Raji (cell line): ENCODE results near the gene RYR2.

ENCODE experiments used
- POLR2A ChIP-seq: IDR thresholded peaks from 2 replicates; pipeline ENCODE4 v1.6.1; 2011; ENCODE audit warnings: low read depth, low read length, control low read depth; ENCODE audit not compliant: insufficient read depth

Gene RYR2

DNA sequence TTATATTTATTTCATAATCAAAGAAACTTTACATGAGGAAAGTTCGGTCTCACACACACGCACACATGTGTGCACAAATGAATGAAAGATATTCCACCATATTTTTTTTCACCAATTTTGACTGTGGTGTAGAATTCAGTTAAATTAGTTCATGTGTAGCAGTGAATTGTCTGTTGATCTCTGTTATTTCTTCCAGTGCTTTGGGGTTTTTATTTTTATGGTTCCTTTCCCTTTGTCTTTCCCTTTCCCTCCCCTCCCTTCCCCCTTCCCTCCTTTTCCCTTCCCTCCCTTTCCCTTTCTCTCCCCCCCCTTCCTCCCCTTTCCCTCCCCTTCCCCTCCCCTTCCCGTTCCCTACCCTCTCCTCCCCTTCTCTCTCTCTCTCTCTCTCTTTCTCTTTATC lies 8.9 kb downstream of the RYR2 start:
- no peak for TF ChIP-seq POLR2A

DNA sequence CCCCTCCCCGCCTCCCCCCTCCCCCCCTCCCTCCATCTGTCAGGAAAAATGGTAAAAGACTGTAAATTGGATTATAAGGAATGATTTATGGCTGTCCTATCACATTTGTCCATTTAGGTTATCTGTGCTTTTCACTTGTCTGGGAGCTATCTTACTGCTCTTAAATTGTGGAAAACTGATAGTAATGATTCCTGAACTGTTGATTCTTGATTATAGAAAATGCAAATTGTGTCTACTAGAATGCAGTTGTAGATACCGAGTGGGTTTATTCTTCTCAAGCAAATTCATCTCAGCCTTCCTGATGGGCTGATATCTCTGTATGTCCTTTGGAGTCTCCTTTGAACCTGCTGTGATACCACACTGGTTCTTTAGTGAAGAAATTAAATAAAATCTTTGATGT lies 12.3 kb downstream of the RYR2 start:
- no peak for TF ChIP-seq POLR2A

DNA sequence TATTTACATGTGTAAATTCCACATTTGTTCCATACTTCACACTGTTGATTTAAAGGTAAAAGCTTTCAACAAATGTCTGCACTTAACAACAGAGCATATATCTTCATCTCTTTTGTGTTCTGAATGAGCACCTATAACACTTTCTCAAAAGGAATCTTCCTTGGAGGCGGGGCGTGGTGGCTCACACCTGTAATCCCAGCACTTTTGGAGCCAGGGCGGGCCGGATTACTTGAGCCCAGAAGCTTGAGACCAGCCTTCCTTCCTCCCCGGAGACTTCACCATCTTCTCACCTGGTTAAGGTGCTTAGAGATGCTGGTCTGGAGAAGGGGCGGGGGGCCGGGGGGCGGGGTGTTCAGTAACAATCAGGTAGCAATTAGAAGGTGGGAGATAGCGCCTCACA lies 16.5 kb downstream of the RYR2 start:
- no peak for TF ChIP-seq POLR2A

DNA sequence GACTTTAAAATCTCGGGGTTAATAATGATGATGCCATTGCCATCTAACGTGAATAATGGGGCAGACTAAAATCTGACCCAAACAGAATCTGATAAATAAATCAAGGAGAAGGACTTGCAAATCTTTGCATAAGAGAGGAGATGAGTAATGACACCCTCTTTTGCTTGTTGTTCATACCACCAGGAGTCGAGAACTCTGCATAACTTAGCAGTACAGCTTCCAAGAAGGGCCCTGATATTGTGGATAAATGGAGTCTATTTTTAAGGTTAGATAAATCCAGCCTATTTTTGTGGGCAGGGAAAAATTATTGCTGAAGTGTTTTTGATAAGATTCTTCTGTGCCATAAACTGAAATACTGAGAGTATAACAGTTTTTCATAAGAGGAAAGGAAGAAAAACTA lies 17.3 kb downstream of the RYR2 start:
- TF ChIP-seq POLR2A: no peak

DNA sequence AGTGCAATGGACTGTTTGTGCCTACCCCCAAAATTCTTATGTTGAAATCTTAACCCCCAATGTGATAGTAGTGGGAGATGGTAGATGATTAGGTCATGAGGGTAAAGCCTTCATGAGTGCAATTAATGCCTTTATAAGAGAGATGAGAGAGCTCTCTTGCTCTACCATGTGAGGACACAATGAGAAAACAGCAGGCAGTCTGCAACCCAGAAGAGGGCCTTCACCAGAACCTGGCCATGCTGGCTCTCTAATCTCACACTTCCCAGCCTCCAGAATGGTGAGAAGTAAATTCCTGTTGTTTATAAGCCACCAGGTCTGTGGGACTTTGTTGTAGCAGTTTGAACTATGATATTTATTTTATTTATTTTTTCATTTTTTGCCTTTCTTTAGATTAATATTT lies 21.0 kb downstream of the RYR2 start:
- no peak for TF ChIP-seq POLR2A

DNA sequence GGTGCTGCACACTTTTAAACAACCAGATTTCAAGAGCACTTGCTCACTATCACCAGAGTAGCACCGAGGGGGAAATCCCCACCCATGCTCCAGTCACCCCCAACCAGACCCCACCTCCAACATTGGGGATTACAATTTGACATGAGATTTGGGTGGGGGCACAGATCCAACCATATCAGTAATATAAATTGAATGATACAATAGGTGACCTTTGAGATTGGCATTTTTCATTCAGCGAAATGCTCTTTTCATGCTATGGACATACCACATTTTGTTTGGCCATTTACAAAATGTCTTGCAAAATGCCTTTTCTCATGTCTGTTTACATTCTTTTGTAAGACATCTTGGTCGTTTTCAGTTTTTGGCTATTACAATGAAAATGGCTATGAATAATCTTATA lies 23.9 kb downstream of the RYR2 start:
- TF ChIP-seq POLR2A: no peak

DNA sequence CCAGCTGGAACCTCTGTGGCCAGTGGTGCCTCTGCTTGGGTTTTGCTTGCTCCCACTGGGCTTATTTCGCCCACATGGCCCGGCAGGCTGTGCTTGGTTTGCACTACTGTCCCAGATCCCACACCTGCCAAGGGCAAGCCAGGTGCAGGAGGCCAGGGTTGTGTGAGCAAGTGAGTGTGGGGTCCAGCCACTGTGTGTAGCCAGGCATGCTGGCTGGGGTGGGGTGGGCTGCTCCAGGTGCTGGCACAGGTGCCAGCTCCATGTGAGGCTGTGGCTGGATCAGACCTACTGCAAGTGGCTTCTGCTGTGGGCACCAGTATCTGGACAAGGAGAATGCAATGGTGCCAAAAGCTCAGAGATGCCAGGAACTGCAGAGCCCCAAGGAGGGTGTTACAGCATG lies 28.5 kb downstream of the RYR2 start:
- no peak for TF ChIP-seq POLR2A

DNA sequence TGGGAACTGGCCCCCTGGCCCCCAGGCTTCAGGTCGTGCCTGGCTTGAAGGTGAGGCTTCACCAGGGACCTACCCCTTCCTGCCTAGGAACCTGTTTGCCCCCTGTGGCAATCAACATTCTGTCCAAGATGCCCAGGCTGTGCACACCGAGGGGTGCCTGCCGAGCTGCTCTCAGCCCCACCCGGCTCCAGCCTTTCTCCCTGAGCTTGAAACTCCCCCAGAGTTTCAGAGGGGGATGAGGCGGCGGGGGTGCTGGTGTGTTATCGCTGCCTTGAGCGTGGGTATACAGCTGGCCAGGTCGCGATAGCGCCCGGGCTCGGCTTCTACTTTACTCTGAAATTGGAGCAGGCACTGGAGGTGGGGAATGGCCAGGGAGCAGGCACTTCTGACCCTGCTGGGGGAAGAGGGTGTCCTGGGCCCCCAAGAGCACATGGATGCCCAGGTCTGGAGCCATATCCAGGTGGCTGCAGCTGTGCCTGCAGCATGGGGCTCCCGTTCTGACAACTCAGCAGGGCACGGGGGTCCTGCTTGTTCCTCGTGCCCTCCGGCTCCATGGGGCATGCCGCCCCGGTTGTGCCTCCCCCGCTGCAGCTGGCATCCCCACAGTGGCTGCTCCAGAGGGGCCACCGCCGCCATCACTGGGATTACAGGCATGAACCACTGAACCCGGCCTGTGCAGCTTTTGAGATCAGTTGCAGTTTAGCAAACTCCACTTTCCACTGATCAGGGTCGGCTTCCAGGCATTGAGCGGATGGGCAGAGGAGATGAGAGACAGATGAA lies 29.8 kb downstream of the RYR2 start:
- TF ChIP-seq POLR2A: no peak

DNA sequence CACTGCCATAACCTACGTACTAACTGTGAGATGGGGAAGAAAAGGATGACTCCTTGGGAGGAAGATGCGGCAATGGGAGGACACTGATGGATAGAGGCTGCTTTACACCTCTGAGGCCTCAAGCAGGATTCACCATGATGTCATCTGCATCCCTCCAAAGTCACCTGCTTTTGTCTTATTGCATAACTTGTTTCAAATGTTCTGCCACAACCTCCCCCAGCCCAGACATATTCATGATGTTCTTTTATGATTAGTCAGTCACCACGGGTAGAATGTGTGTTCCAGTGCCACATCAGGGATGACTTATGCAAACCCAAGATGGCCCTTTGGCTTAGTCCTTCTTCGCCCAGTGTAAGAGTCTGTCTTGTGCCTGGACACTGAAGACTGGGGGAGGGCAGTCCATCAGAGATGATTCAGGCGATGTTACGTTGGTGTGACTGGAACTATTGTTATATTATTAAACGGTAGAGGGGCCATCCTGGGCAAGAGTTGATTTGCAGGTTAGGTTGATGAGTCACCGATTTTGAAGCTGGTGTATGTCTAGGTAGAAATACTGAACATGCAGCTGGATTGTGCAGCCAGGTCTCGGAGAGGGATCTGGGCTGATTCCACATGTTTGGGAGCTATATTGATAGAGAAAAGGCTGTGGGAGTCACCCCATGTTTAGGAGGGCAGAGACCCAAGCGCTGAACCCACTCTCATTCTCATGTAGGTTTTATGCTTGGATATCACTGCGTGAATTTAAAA lies 32.6 kb downstream of the RYR2 start:
- no peak for TF ChIP-seq POLR2A

DNA sequence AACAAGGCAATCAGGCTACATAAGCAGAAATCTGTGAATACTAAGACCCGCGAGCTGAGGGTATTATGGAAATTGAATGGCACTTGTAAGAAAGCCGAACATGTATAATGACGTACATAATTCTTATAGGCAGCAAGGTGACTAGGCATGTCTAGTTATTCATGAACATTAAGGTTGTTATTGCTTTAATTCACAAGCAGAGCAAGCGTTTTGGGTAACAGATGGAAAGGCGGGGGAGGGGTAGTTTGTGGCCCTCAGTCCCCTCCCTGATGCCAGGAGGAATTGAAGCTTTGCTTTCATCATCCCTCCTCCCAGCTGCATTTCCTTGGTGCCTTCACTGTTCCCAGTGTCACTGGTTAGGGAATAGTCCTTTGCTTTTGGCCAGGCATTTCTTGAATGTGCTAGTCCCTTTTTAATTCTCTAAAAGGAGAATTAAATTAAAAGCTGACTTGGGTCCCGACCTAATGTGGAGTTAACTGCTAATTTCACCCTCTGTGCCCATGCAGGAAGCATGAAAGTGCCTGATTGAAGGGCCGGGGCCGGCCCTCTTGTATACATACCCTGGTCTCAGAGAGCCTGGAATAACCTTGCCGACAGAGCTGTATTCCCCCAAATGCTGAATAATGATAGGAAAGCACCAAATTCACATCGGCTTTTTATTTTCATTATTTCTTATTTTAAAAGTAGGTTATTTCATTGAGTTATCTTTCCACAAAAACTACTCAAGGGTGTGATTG lies 42.5 kb downstream of the RYR2 start:
- no peak for TF ChIP-seq POLR2A

DNA sequence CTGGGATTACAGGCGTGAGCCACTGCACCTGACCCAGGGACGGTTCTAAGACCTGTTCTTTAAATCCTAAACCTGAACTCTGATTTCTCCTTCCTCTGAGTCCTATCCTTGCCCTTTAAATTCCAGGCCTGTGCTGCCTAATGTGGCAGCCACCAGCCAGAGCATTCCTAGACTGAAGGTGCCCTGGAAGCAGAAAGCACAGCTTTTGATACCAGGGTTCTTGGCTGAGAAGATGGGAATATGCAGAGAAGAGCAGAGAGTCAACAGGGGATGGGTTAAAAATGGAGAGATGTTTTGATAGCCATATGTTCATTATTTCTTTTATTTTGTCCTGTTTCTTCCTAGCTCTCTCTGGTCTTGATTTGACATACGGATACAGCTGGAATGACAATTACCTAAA lies 49.7 kb downstream of the RYR2 start:
- no peak for TF ChIP-seq POLR2A

DNA sequence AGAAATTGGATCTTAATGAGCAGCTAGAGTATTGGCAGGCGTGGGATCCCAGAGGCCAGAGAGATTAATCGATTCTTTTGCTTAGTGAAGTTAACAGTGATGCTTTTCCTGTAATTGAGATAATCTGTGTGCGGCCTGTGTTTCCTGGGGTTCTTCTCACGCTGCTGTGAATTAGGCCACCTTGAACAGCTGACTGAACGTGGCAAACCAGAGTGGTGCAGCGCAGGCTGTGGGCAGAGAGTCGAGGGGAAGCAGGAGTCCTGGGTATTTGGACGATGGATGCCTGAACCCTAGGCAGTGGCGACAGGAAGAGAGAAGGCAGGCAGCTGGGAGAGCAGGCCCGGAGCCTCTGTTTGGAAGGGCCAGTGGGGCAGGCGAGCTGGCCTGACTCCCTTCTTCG lies 51.7 kb downstream of the RYR2 start:
- TF ChIP-seq POLR2A: no peak

DNA sequence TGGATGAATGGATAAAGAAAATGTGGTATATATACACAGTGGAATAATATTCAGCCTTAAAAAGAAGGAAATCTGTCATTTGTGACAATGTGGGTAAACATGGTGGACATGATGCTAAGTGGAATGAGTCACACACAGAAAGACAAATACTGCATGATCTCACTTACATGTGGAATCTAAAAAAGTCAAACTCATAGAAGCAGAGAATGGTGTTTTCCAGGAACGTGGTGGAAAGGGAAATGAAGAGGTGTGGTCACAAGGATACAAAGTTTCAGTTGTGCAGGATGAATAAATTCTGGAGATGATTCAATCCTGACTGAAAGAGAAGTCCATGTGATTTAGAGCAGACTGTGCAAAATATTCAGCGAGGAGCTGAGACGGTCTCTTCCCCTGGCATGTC lies 56.6 kb downstream of the RYR2 start:
- TF ChIP-seq POLR2A: no peak

DNA sequence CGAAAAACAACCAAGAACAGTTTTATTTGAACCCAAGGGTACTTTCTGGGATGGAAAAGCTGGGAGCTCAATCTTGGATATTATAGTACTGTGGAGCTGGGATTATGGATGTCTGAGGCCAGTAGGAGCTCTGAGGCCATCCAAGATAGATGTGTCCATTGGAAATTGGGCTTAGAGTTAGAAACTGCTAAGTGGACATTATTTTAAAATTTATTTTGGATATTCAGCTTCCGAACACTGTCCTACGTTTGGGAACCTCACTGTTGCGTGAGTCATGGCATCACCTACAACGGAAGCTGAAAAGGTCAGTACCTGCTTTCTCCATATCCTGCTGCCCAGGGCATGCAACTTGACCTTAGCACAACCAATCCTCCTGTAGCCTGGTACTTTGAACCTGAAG lies 61.0 kb downstream of the RYR2 start:
- TF ChIP-seq POLR2A: no peak

DNA sequence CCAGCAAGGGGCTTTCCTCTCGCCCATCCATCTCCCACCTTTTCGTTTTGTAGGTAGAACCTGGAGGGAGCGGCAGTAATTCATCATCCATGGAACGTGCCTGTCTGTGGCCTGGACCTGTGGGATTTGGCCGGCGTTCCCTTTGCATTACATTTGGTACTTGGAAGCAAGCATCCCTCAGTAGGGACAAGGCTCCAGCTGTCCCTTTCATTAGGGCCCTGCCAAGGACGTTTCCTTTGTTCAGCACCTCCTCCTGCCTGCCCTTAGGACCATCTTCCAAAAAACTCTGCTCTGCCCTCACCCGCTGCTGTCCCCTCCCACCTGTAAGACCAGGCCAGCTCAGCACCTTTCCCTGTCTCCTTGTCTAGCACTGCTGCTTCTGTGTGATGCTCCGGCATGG lies 62.1 kb downstream of the RYR2 start:
- TF ChIP-seq POLR2A: no peak

DNA sequence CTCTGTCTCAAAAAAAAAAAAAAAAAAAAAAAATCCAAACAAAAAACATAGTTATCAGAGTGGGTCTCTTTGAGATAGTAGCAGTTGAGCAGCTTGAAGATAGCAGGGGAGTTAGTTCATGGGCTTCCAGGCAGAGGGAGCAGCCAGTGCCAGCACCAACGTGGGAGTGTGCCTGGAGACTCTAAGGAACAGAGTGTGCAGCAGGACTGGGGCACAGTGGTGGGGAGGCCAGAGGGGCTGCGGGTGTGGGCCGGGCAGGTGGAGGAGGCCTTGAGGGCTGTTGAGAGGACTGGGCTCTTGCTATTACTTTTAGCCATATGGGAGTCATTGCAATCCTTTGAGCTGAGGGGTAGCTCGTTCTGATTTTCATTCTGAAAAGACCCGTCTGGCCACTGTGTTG lies 63.8 kb downstream of the RYR2 start:
- no peak for TF ChIP-seq POLR2A
